Endometrial microvascular endothelial cells (primary cell): ENCODE measurements around the gene OOSP1. TPM values are rescaled to one million over a fixed set of nuclear protein-coding genes. Genes with fewer than 3 reads are reported as not detected.
"Not testable (repeated sequence)": the region's sequence is repeated elsewhere in the genome, so short reads cannot be mapped to it uniquely, and the experiment has no call there.

ENCODE experiments used
- in situ Hi-C: cut with HindIII; loops from 2 replicates; pipeline ENCODE4 v1.10.0; 2017; ENCODE audit warnings: low sequenced_read_pairs, low pct_unique_long_range_greater_than_20kb; ENCODE audit errors: inconsistent ontology term
- total RNA-seq: library from RNA; depleted of rRNA; stranded (reverse); fragments of >200 nt; gene quantifications from one replicate; pipeline ENCODE4 v1.2.3, GENCODE V29; 2015; ENCODE audit errors: inconsistent ontology term

The OOSP1 gene
- not detected for total RNA-seq

- in situ Hi-C loops = no loop called here
Observed at GRCh38 chr11:59938132-59938531, at the start of gene OOSP1. TSS of gene OOSP1 (plus strand) at chr11:59938432. CDS start at chr11:59938455, 23 bp downstream.

- in situ Hi-C loops = no loop called here
Observed at GRCh38 chr11:59891781-59892181, 46.5 kb upstream of the OOSP1 start.

GRCh38 chr11:59894616-59895015, 43.6 kb upstream of the OOSP1 start:
- in situ Hi-C loops = no loop called here

GRCh38 chr11:59898046-59898445, 40.2 kb upstream of the OOSP1 start:
- in situ Hi-C loops = no loop called here

- in situ Hi-C loops = no loop called here
Observed at GRCh38 chr11:59898650-59899049, 39.6 kb upstream of the OOSP1 start.

- in situ Hi-C loops = no loop called here
Observed at GRCh38 chr11:59899532-59899931, 38.7 kb upstream of the OOSP1 start.

- in situ Hi-C loops = no loop called here
Observed at GRCh38 chr11:59900366-59901126, 37.7 kb upstream of the OOSP1 start.

GRCh38 chr11:59901306-59901705, 36.9 kb upstream of the OOSP1 start:
- in situ Hi-C loops = no loop called here

GRCh38 chr11:59903569-59903968, 34.7 kb upstream of the OOSP1 start:
- in situ Hi-C loops = not testable (repeated sequence)

GRCh38 chr11:59918480-59918879, 19.8 kb upstream of the OOSP1 start:
- in situ Hi-C loops = no loop called here

GRCh38 chr11:59918987-59919589, 19.1 kb upstream of the OOSP1 start:
- in situ Hi-C loops = no loop called here

GRCh38 chr11:59923813-59924212, 14.4 kb upstream of the OOSP1 start:
- in situ Hi-C loops = no loop called here

GRCh38 chr11:59931688-59932087, 6.5 kb upstream of the OOSP1 start:
- in situ Hi-C loops = no loop called here

GRCh38 chr11:59938718-59939117, 486 bp downstream of the OOSP1 start:
- in situ Hi-C loops = no loop called here

- in situ Hi-C loops = no loop called here
Observed at GRCh38 chr11:59939482-59939881, 1.2 kb downstream of the OOSP1 start.

GRCh38 chr11:59941091-59941490, 2.9 kb downstream of the OOSP1 start:
- in situ Hi-C loops = no loop called here

GRCh38 chr11:59943997-59944714, 5.9 kb downstream of the OOSP1 start:
- in situ Hi-C loops = no loop called here

GRCh38 chr11:59944720-59945119, 6.5 kb downstream of the OOSP1 start:
- in situ Hi-C loops = no loop called here

GRCh38 chr11:59953463-59954218, 15.4 kb downstream of the OOSP1 start:
- in situ Hi-C loops = no loop called here
